GM12878 (cell line): ENCODE measurements around the gene EMILIN2. TPM values are rescaled to one million over a fixed set of nuclear protein-coding genes. Genes with fewer than 3 reads are reported as not detected.

Source experiments
- ATAC-seq: fragments of 200-7000 bp; cut with Tn5 transposase; 3 replicates; pipeline ENCODE4 v1.9.1; 2020; ENCODE audit warnings: mild to moderate bottlenecking, moderate library complexity
- BruUV-seq: library from RNA; stranded (reverse); fragments of 400-500 nt; replicated peaks from 2 replicates; lab custom pipeline; 2021; lab: Mats Ljungman, UMichigan
- CTCF ChIA-PET: fragments of 300-600 bp; sonication (Branson Sonifier 250); formaldehyde crosslinking; extraction: SDS; loops from one replicate; lab custom pipeline; 2021; ENCODE audit warnings: inconsistent platforms; lab: Yijun Ruan, JAX
- POLR2A ChIA-PET: fragments of 350-600 bp; formaldehyde crosslinking; extraction: SDS; loops from one replicate; lab custom pipeline; 2021; ENCODE audit warnings: inconsistent platforms; lab: Charles Lee
- RAD21 ChIA-PET: fragments of 300-600 bp; sonication (Branson Sonifier 250); formaldehyde crosslinking; loops from one replicate; lab custom pipeline; 2023; ENCODE audit warnings: antibody characterized with exemption; ENCODE audit not compliant: unreplicated experiment; lab: Charles Lee
- SMC1A ChIA-PET: fragments of 300-600 bp; sonication (Branson Sonifier 250); formaldehyde crosslinking; loops from one replicate; lab custom pipeline; 2023; ENCODE audit not compliant: unreplicated experiment, uncharacterized antibody; lab: Charles Lee
- DNase-seq: peaks from one replicate; pipeline ENCODE4 v3.0.0-alpha.2; 2011; ENCODE audit warnings: low read depth, low spot score
- FAIRE-seq: peaks from 3 replicates; lab custom pipeline; 2011; peaks lifted over from hg19 to GRCh38; lab: Jason Lieb, UNC
- H2AFZ ChIP-seq: 2 replicates; pipeline ENCODE4 v1.6.0; 2011; ENCODE audit warnings: low read depth, low read length, control low read depth; ENCODE audit not compliant: control insufficient read depth
- H3K27ac ChIP-seq: 2 replicates; pipeline ENCODE4 v1.5.1; 2011; ENCODE audit warnings: control low read depth; ENCODE audit not compliant: control insufficient read depth, insufficient read depth
- H3K27me3 ChIP-seq, 2 experiments: replicated peaks in 1 of 2; 2 replicates each; pipeline versions ENCODE4 v1.6.0 to v1.6.1; 2011; ENCODE audit warnings: low read length in 1 of 2; ENCODE audit not compliant: control insufficient read depth in 2 of 2, insufficient read depth in 2 of 2
- H3K36me3 ChIP-seq, 2 experiments: 2 replicates each; pipeline ENCODE4 v1.5.1; 2011; ENCODE audit warnings: low read length in 1 of 2; ENCODE audit not compliant: control insufficient read depth in 2 of 2, insufficient read depth in 2 of 2
- H3K4me1 ChIP-seq: 2 replicates; pipeline ENCODE4 v1.6.1; 2011; ENCODE audit warnings: mild to moderate bottlenecking, low read length, moderate library complexity, mixed read lengths; ENCODE audit not compliant: control insufficient read depth, insufficient read depth
- H3K4me2 ChIP-seq: 2 replicates; pipeline ENCODE4 v1.6.0; 2011; ENCODE audit warnings: control low read depth; ENCODE audit not compliant: control insufficient read depth, insufficient read depth
- H3K4me3 ChIP-seq: fragments of 200-600 bp; sonication (generic); 2 replicates; pipeline ENCODE4 v1.5.1; 2016
- H3K79me2 ChIP-seq: 2 replicates; pipeline ENCODE4 v1.6.0; 2011; ENCODE audit warnings: low read length; ENCODE audit not compliant: control insufficient read depth, insufficient read depth
- H3K9ac ChIP-seq: 2 replicates; pipeline ENCODE4 v1.8.0; 2011; ENCODE audit warnings: low read length, control low read depth, mixed read lengths; ENCODE audit not compliant: control insufficient read depth, insufficient read depth
- H3K9me3 ChIP-seq: replicated peaks from 3 replicates; pipeline ENCODE4 v1.5.1; 2011; ENCODE audit warnings: mild to moderate bottlenecking, low read length; ENCODE audit not compliant: control insufficient read depth, insufficient read depth
- H4K20me1 ChIP-seq: 2 replicates; pipeline ENCODE4 v1.6.0; 2011; ENCODE audit not compliant: control insufficient read depth, insufficient read depth
- ASH2L ChIP-seq: fragments of 300-600, 200-600 bp; sonication (generic); IDR thresholded peaks from 2 replicates; pipeline ENCODE4 v1.6.1; 2017; ENCODE audit warnings: low read depth, mild to moderate bottlenecking, borderline replicate concordance
- PAX8 ChIP-seq: fragments of 450-650 bp; IDR thresholded peaks from 2 replicates; pipeline ENCODE4 v1.6.1; 2017; ENCODE audit warnings: mild to moderate bottlenecking, moderate library complexity
- RAD21 ChIP-seq: IDR thresholded peaks from 2 replicates; pipeline ENCODE4 v1.6.1; 2011; ENCODE audit warnings: mild to moderate bottlenecking, low read depth, low read length, moderate library complexity; ENCODE audit not compliant: insufficient read depth
- REST ChIP-seq: IDR thresholded peaks from 2 replicates; pipeline ENCODE4 v1.6.1; 2012; ENCODE audit warnings: mild to moderate bottlenecking, low read depth, low read length
- WGBS: methylation state at CpG from one replicate; pipeline ENCODE4 v1.1.6; 2016; ENCODE audit warnings: low lambda C conversion rate; ENCODE audit not compliant: insufficient replicate concordance, insufficient coverage; ENCODE audit errors: missing lambda C conversion rate; 5-methylcytosine and 5-hydroxymethylcytosine counted together
- in situ Hi-C: fragments of 300-500 bp; cut with MboI; formaldehyde crosslinking; loops from 9 replicates; pipeline ENCODE4 v1.14.3; 2018; ENCODE audit warnings: mixed read lengths
- intact Hi-C: fragments of 100-400 bp; cut with micrococcal nuclease; formaldehyde crosslinking; loops from one replicate; pipeline ENCODE4 v1.14.2; 2022; ENCODE audit not compliant: unreplicated experiment
- polyA plus RNA-seq, 11 experiments: library from polyadenylated mRNA; depleted of rRNA in 4 of 11; unstranded in 6 of 11; stranded (reverse) in 5 of 11; fragments of >200 nt; fragmentation: Nextera tagmentation in 4 of 11; fragmentation: Illumina TruSeq in 1 of 11; extraction: Ambion mirVana in 4 of 11; extraction: Trizol in 1 of 11; gene quantifications; 1 replicate in 1 of 11; 2 replicates in 10 of 11; pipeline versions ENCODE4 v1.2.1 to v1.2.3, GENCODE V29; 2011 to 2016; ENCODE audit warnings: inconsistent platforms in 2 of 11, missing spikeins in 2 of 11, low read depth in 1 of 11
- total RNA-seq, 4 experiments: library from RNA; depleted of rRNA in 3 of 4; stranded (reverse); fragments of >200 nt in 3 of 4; fragmentation: Illumina TruSeq in 1 of 4; extraction: Trizol in 1 of 4; gene quantifications; 2 replicates each; pipeline versions ENCODE4 v1.2.1 to v1.2.3, GENCODE V29; 2013 to 2021

The EMILIN2 gene
- total and polyA plus RNA-seq, 10 of the 15 experiments (the other 5 are each of a cell fraction or from before 2014, with no cell fraction given) = 0.58 to 18.4 (median 5.9) TPM

- TF ChIP-seq PAX8 (no peak), REST (no peak), ASH2L (no peak), RAD21 (no peak)
- WGBS = 23% methylated on average over 4 of the region's 4 CpGs
- H3K9me3 ChIP-seq = no peaks in the 10 kb centered on the region
- no peak overlapping the region for H3K27ac ChIP-seq
- RAD21 ChIA-PET = no interaction called here
- DNase-seq (no peak), ATAC-seq (no peak), FAIRE-seq (no peak)
- POLR2A ChIA-PET = no interaction called here
- BruUV-seq = no TSS peak
- H3K9ac ChIP-seq = no peak overlapping the region
- H3K79me2 ChIP-seq = no peaks in the 10 kb centered on the region
- in situ Hi-C loops = no loop called here
- H3K27me3 ChIP-seq = no peaks in the 10 kb centered on the region; a peak in 1 of 4 replicates
- CTCF ChIA-PET = no interaction called here
- intact Hi-C loops = no loop called here
- H3K4me1 ChIP-seq = peaks cover 9% of the 10 kb centered on the region
- H4K20me1 ChIP-seq = no peaks in the 10 kb centered on the region
- H3K4me2 ChIP-seq = no peak overlapping the region
- SMC1A ChIA-PET = no interaction called here
- no peak overlapping the region for H3K4me3 ChIP-seq
- no peak overlapping the region for H2AFZ ChIP-seq
- H3K36me3 ChIP-seq = no peaks in the 10 kb centered on the region
These were observed 35.4 kb downstream of the EMILIN2 start for GRCh38 chr18:2882201-2882600.
